NCI-H2171 (cell line): ENCODE measurements around the gene CRADD.

Source experiments
- DNase-seq: peaks from one replicate; lab custom pipeline; 2025; lab: John Stamatoyannopoulos, UW

Gene CRADD

DNA sequence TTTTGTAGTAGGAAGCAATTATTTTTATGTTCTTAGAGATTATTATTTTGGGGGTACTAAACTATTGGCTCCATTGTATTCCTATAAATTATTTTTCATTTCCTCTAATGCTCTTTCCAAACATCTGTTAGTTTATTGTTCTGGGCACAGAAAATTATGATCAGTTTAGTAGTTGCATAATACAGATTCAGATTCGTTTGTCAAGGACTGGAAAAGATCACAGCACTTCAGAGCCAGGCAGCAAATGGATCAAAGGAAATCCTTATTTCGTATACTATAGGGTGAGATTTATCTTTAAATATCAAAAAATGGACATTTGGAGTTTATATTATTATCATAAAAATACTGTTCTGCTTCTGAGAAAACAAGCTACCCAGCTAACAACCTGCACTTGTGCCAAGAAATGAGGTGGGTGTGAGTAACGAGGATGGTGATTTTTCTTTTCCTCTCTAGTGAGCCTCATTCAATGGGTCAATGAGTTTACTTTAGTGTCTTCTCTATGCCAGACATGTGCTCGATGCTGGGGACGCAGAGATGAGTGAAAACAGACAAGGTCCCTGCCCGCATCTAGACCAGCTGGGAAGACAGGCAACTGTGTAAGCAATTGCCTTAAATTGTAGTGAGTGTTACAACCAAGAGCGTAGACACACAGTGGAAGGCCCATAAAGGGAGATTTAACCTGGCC, 262.6 kb downstream of the CRADD start:
- DNase-seq: no peak

DNA sequence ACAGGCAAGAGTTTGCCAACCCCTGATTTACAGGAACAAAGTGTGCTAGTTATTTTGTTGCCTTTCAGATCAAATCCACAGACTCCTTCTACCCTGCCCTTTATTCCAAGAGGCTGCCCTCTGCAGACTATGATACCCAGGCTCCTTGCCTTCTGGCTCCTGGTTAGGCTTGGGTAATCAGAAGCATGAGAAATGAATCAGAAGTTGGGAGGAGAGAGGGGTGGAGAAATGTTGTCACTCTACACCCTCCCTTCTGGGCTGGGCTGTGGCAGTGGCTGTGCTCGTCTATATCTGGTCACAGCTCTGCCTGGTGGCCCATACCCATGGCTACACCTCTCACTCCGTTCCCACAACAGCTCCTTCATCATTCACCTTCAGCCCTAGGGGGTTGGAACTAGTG, 266.6 kb downstream of the CRADD start:
- DNase-seq: no peak

DNA sequence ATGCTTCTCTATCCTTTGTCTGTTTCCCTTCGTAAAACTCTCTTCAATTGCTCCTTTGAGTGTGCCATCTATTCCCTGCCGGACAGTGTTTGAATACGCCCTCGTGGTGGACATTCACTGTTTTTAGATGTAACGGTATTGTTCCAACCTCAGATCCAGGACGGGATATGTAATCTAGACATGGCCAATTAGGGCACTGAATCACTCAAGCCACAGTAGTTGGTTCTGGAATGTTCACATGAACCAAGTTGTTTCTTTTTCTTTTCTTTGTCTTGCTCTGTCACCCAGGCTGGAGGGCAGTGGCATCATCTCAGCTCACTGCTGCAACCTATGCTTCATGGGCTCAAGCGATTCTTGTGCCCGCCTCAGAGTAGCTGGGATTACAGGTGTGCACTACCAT, 267.0 kb downstream of the CRADD start:
- no peak for DNase-seq
